ENCODE data around the gene CSAD. TPM values are rescaled to one million over a fixed set of nuclear protein-coding genes. Genes with fewer than 3 reads are reported as not detected.
"Not testable (repeated sequence)": the region's sequence is repeated elsewhere in the genome, so short reads cannot be mapped to it uniquely, and the experiment has no call there.

CSAD gene
- polyA plus RNA-seq, 1 donor = 60.0 TPM

- Histone ChIP-seq H3K27me3 (ENCODE audit: control insufficient read depth, insufficient read depth, low read length) (no peaks in the 10 kb centered on the region), H3K4me3 (ENCODE audit: low read length) (no peak overlapping the region), H3K4me1 (ENCODE audit: control insufficient read depth, insufficient read depth, low read length) (peaks cover 11% of the 10 kb centered on the region), H3K27ac (ENCODE audit: low read length) (no peak overlapping the region), H3K9me3 (ENCODE audit: control insufficient read depth, low read depth, low read length) (no peaks in the 10 kb centered on the region), H3K36me3 (ENCODE audit: control insufficient read depth, insufficient read depth, low read length) (peaks cover 27% of the 10 kb centered on the region)
- DNase-seq = no peak
- WGBS (ENCODE audit: insufficient coverage, low lambda C conversion rate) = no CpG with 5 or more reads among the region's 14 CpGs
Measured at GRCh38 chr12:53170876-53171724, 9.6 kb downstream of the CSAD start.

DNA sequence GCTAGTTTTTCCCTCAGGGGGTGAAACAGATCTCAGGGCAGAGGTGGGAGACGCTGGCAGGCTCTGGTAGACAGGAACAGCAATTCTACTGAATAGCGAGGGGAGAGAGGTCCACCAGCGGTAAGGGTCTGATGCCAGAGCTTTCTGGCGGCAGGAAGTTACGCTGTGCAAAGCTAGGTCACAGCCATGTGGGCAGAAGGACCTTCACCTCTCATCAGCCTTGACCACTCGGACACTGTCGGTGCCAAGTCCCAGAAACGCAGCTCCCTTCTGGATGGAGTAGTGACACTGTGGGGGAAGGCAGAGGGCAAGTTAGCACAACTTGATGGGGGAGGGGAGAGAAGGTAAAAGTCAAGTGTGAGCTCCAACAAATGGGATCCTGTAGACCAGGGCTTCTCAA, 10.5 kb downstream of the CSAD start:
- peaks cover 27% of the 10 kb centered on the region for H3K36me3 ChIP-seq (ENCODE audit: control insufficient read depth, insufficient read depth, low read length)
- DNase-seq = no peak
- no peaks in the 10 kb centered on the region for H3K9me3 ChIP-seq (ENCODE audit: control insufficient read depth, low read depth, low read length)
- no peak overlapping the region for H3K4me3 ChIP-seq (ENCODE audit: low read length)
- H3K4me1 ChIP-seq (ENCODE audit: control insufficient read depth, insufficient read depth, low read length) = peaks cover 8% of the 10 kb centered on the region
- no CpG with 5 or more reads among the region's 8 CpGs for WGBS (ENCODE audit: insufficient coverage, low lambda C conversion rate)
- H3K27me3 ChIP-seq (ENCODE audit: control insufficient read depth, insufficient read depth, low read length) = no peaks in the 10 kb centered on the region
- H3K27ac ChIP-seq (ENCODE audit: low read length) = no peak overlapping the region

DNA sequence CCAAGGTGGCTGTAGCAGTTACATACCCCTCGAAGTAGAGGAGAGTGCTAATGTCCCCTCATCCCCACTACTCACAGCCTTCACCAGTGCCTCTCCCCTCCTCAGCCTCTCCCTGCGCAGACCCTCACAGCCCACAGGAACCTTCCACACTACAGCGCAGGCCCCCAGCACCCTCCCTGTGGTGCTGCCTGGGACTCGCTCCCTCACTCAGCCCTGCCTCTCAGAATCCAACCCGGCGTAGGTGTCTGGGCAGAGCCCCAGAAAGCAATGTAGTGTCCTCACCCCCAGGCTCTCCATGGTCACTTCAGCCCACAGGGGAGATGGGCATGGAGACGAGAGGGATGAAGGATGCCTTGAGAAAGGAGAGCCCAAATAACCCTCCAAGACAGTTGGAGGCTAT, 11.1 kb downstream of the CSAD start:
- WGBS (ENCODE audit: insufficient coverage, low lambda C conversion rate) = no CpG with 5 or more reads among the region's 7 CpGs
- H3K36me3 ChIP-seq (ENCODE audit: control insufficient read depth, insufficient read depth, low read length) = peaks cover 27% of the 10 kb centered on the region

GRCh38 chr12:53166837-53167236, 13.9 kb downstream of the CSAD start:
- no peak overlapping the region for H3K4me3 ChIP-seq (ENCODE audit: low read length)
- H3K27ac ChIP-seq (ENCODE audit: low read length) = no peak overlapping the region
- H3K27me3 ChIP-seq (ENCODE audit: control insufficient read depth, insufficient read depth, low read length) = no peaks in the 10 kb centered on the region
- H3K4me1 ChIP-seq (ENCODE audit: control insufficient read depth, insufficient read depth, low read length) = no peaks in the 10 kb centered on the region
- DNase-seq = no peak
- no peaks in the 10 kb centered on the region for H3K9me3 ChIP-seq (ENCODE audit: control insufficient read depth, low read depth, low read length)
- H3K36me3 ChIP-seq (ENCODE audit: control insufficient read depth, insufficient read depth, low read length) = peaks cover 21% of the 10 kb centered on the region

More for the DNA sequence above, 11.1 kb downstream of the CSAD start:
- peaks cover 3% of the 10 kb centered on the region for H3K4me1 ChIP-seq (ENCODE audit: control insufficient read depth, insufficient read depth, low read length)
- no peaks in the 10 kb centered on the region for H3K9me3 ChIP-seq (ENCODE audit: control insufficient read depth, low read depth, low read length)
- no peak for DNase-seq
- no peak overlapping the region for H3K27ac ChIP-seq (ENCODE audit: low read length)
- no peaks in the 10 kb centered on the region for H3K27me3 ChIP-seq (ENCODE audit: control insufficient read depth, insufficient read depth, low read length)
- no peak overlapping the region for H3K4me3 ChIP-seq (ENCODE audit: low read length)

DNA sequence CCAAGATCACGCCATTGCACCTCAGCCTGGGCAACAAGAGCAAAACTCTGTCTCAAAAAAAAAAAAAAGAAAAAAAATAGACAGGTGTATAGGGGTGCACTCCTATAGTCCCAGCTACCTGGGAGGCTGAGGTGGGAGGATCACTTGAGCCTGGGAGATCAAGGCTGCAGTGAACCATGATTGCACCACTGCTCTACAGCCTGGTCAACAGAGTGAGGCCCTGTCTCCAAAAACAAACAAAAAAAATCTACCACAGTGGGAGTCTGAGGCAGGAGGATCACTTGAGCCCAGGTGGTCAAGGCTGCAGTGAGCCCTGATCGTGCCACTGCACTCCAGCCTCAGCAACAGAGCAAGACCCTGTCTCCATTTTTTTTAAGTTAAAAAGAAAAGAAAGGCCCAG, 17.7 kb downstream of the CSAD start:
- DNase-seq; H3K27me3 ChIP-seq (ENCODE audit: control insufficient read depth, insufficient read depth, low read length); H3K36me3 ChIP-seq (ENCODE audit: control insufficient read depth, insufficient read depth, low read length); H3K27ac ChIP-seq (ENCODE audit: low read length); H3K4me1 ChIP-seq (ENCODE audit: control insufficient read depth, insufficient read depth, low read length); H3K4me3 ChIP-seq (ENCODE audit: low read length); H3K9me3 ChIP-seq (ENCODE audit: control insufficient read depth, low read depth, low read length): not testable (repeated sequence)
- no CpG with 5 or more reads among the region's 2 CpGs for WGBS (ENCODE audit: insufficient coverage, low lambda C conversion rate)

- Histone ChIP-seq H3K27me3 (ENCODE audit: control insufficient read depth, insufficient read depth, low read length) (no peaks in the 10 kb centered on the region), H3K9me3 (ENCODE audit: control insufficient read depth, low read depth, low read length) (no peaks in the 10 kb centered on the region), H3K36me3 (ENCODE audit: control insufficient read depth, insufficient read depth, low read length) (peaks cover 3% of the 10 kb centered on the region), H3K4me1 (ENCODE audit: control insufficient read depth, insufficient read depth, low read length) (no peaks in the 10 kb centered on the region), H3K27ac (ENCODE audit: low read length) (no peak overlapping the region), H3K4me3 (ENCODE audit: low read length) (no peak overlapping the region)
- DNase-seq = no peak
- WGBS (ENCODE audit: insufficient coverage, low lambda C conversion rate) = no CpG with 5 or more reads among the region's 8 CpGs
Measured at GRCh38 chr12:53161119-53161911, 19.4 kb downstream of the CSAD start.

DNA sequence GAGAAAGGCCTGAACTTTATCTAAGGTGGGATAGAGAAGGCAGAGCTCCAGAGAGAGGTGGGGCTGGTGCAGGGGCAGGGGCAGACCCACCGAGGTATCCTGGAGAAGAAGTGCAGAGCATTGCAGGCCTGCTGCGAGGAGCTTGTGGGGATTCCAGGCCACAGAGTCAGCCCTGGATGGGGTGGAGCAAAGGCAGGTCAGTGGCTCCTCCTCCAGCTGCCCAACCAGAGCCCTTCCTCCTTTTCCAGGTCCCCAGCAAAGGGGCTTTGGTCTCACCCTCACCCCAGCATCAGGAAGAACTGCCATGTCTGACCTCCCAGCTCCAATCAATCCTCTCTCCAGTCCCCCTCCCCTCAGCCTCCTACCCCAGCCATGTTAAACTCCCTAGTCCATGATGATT, 20.1 kb downstream of the CSAD start:
- no peak overlapping the region for H3K27ac ChIP-seq (ENCODE audit: low read length)
- H3K4me1 ChIP-seq (ENCODE audit: control insufficient read depth, insufficient read depth, low read length) = no peaks in the 10 kb centered on the region
- no peaks in the 10 kb centered on the region for H3K9me3 ChIP-seq (ENCODE audit: control insufficient read depth, low read depth, low read length)
- peaks cover 3% of the 10 kb centered on the region for H3K36me3 ChIP-seq (ENCODE audit: control insufficient read depth, insufficient read depth, low read length)
- no peaks in the 10 kb centered on the region for H3K27me3 ChIP-seq (ENCODE audit: control insufficient read depth, insufficient read depth, low read length)
- no peak for DNase-seq
- H3K4me3 ChIP-seq (ENCODE audit: low read length) = no peak overlapping the region
- no CpG with 5 or more reads among the region's 2 CpGs for WGBS (ENCODE audit: insufficient coverage, low lambda C conversion rate)

- no peaks in the 10 kb centered on the region for H3K9me3 ChIP-seq (ENCODE audit: control insufficient read depth, low read depth, low read length)
- H3K4me3 ChIP-seq (ENCODE audit: low read length) = no peak overlapping the region
- no peak for DNase-seq
- H3K27ac ChIP-seq (ENCODE audit: low read length) = no peak overlapping the region
- H3K4me1 ChIP-seq (ENCODE audit: control insufficient read depth, insufficient read depth, low read length) = no peaks in the 10 kb centered on the region
- H3K36me3 ChIP-seq (ENCODE audit: control insufficient read depth, insufficient read depth, low read length) = peaks cover 3% of the 10 kb centered on the region
- WGBS (ENCODE audit: insufficient coverage, low lambda C conversion rate) = 93% methylated on average over 2 of the region's 16 CpGs
- no peaks in the 10 kb centered on the region for H3K27me3 ChIP-seq (ENCODE audit: control insufficient read depth, insufficient read depth, low read length)
Measured at GRCh38 chr12:53160000-53160399, 20.7 kb downstream of the CSAD start.

DNA sequence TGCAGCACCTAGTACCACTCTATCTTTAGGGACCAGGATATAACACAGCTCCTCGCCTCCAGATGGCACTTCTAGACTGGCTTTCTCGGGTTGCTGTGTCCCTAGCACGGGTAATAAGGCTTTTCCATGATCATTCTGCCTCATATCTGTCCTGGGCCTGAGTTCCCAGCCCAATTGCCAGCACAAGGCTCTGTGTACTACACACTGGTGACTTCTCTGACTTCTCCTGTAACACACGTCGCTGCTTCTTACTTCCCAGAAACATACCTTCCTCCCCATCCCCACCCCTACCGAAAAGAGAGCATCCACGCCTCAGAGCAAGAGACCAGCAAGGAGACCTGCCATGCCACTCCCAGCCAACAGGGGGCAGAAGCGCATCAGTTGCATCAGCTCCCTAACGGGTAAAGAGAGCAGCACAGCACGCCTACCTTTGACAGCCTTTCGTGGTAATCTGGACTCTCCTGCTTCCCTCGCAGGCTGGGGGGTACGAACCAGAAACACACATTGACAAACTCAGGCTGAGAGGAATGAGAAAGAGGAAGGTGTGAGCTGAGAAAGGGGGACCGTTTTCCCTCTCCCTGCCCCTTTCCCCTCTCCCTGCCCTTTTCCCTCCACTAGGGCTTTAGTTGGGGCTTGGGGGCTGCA, 21.4 kb downstream of the CSAD start:
- Histone ChIP-seq H3K4me3 (ENCODE audit: low read length) (no peak overlapping the region), H3K27me3 (ENCODE audit: control insufficient read depth, insufficient read depth, low read length) (no peaks in the 10 kb centered on the region), H3K27ac (ENCODE audit: low read length) (no peak overlapping the region), H3K4me1 (ENCODE audit: control insufficient read depth, insufficient read depth, low read length) (no peaks in the 10 kb centered on the region), H3K9me3 (ENCODE audit: control insufficient read depth, low read depth, low read length) (no peaks in the 10 kb centered on the region), H3K36me3 (ENCODE audit: control insufficient read depth, insufficient read depth, low read length) (peaks cover 3% of the 10 kb centered on the region)
- WGBS (ENCODE audit: insufficient coverage, low lambda C conversion rate) = no CpG with 5 or more reads among the region's 14 CpGs
- DNase-seq = peak; percentile 57 to 59

DNA sequence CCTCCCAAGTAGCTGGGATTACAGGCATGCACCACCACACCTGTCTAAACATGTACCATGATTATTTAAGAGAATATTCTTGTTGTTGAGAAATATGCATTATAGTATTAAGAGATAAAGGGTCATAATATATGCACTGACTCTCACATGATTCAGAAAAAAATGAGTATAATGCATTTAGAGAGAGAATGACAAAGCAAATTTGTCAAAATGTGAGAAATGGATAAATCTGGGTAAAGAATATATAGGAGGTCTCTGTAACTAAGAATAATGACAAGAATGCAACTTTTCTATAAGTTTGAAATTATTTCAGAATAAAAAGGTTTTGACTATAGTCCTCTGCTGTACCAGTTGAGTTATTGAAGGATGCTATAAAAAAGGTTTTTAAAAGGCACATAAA, 28.3 kb downstream of the CSAD start:
- no peak for DNase-seq
- Histone ChIP-seq H3K27ac (ENCODE audit: low read length) (no peak overlapping the region), H3K27me3 (ENCODE audit: control insufficient read depth, insufficient read depth, low read length) (no peaks in the 10 kb centered on the region), H3K4me3 (ENCODE audit: low read length) (no peak overlapping the region), H3K36me3 (ENCODE audit: control insufficient read depth, insufficient read depth, low read length) (no peaks in the 10 kb centered on the region), H3K9me3 (ENCODE audit: control insufficient read depth, low read depth, low read length) (no peaks in the 10 kb centered on the region), H3K4me1 (ENCODE audit: control insufficient read depth, insufficient read depth, low read length) (no peaks in the 10 kb centered on the region)

Measured in large intestine (tissue), 3 donors.